MM.1S (cell line): ENCODE data around the gene BRD3OS.

Experiments used
- DNase-seq: peaks from one replicate; pipeline ENCODE4 v3.0.0-alpha.2; 2015
- H2AFZ ChIP-seq: fragments of 300-600 bp; sonication (generic); 2 replicates; pipeline ENCODE4 v1.6.0; 2016; ENCODE audit warnings: antibody characterized with exemption, low read length
- H3F3A ChIP-seq: fragments of 300-600 bp; sonication (generic); 2 replicates; pipeline ENCODE4 v1.6.1; 2016; ENCODE audit warnings: mild to moderate bottlenecking, antibody characterized with exemption, low read length, moderate library complexity, mixed read lengths; ENCODE audit not compliant: insufficient read depth
- H3K27ac ChIP-seq: fragments of 300-600 bp; sonication (generic); 2 replicates; pipeline ENCODE4 v1.5.1; 2016; ENCODE audit warnings: mild to moderate bottlenecking, low read length
- H3K27me3 ChIP-seq: fragments of 300-600 bp; sonication (generic); replicated peaks from 2 replicates; pipeline ENCODE4 v1.6.0; 2016; ENCODE audit warnings: low read length; ENCODE audit not compliant: insufficient read depth
- H3K36me3 ChIP-seq: fragments of 300-600 bp; sonication (generic); replicated peaks from 2 replicates; pipeline ENCODE4 v1.6.1; 2016; ENCODE audit warnings: mild to moderate bottlenecking, low read length, mixed read lengths; ENCODE audit not compliant: insufficient read depth
- H3K4me1 ChIP-seq: fragments of 300-600 bp; sonication (generic); 2 replicates; pipeline ENCODE4 v1.6.1; 2016; ENCODE audit warnings: low read length, mixed read lengths
- H3K4me2 ChIP-seq: fragments of 300-600 bp; sonication (generic); 2 replicates; pipeline ENCODE4 v1.6.0; 2016; ENCODE audit warnings: low read depth, low read length
- H3K4me3 ChIP-seq: fragments of 300-600 bp; sonication (generic); 2 replicates; pipeline ENCODE4 v1.5.1; 2016; ENCODE audit warnings: low read length, mixed read lengths
- H3K79me2 ChIP-seq: fragments of 300-600 bp; sonication (generic); 2 replicates; pipeline ENCODE4 v1.6.1; 2016; ENCODE audit warnings: mixed run types, low read length, mixed read lengths
- H3K9ac ChIP-seq: fragments of 300-600 bp; sonication (generic); 2 replicates; pipeline ENCODE4 v1.6.1; 2016; ENCODE audit warnings: low read length, mixed read lengths
- H3K9me2 ChIP-seq: fragments of 300-600 bp; sonication (generic); replicated peaks from 2 replicates; pipeline ENCODE4 v1.6.1; 2016; ENCODE audit warnings: mild to moderate bottlenecking, low read length, mixed read lengths; ENCODE audit not compliant: insufficient read depth
- H3K9me3 ChIP-seq: fragments of 300-600 bp; sonication (generic); replicated peaks from 2 replicates; pipeline ENCODE4 v1.6.1; 2016; ENCODE audit warnings: mild to moderate bottlenecking, low read length, mixed read lengths; ENCODE audit not compliant: insufficient read depth
- H4K20me1 ChIP-seq: fragments of 300-600 bp; sonication (generic); 2 replicates; pipeline ENCODE4 v1.6.1; 2016; ENCODE audit warnings: mild to moderate bottlenecking, low read length, moderate library complexity, mixed read lengths; ENCODE audit not compliant: insufficient read depth
- CTCF ChIP-seq: fragments of 300-600 bp; sonication (generic); IDR thresholded peaks from 2 replicates; pipeline ENCODE4 v1.5.1; 2016; ENCODE audit warnings: antibody characterized with exemption, low read length, mixed read lengths
- EZH2 ChIP-seq: fragments of 300-600 bp; sonication (generic); optimal IDR thresholded peaks from 2 replicates; pipeline ENCODE3; 2017; ENCODE audit warnings: low read depth, mild to moderate bottlenecking, antibody characterized with exemption, low read length, mixed read lengths
- EZH2phosphoT487 ChIP-seq: fragments of 300-600 bp; sonication (generic); IDR thresholded peaks from 2 replicates; pipeline ENCODE4 v1.6.1; 2018; ENCODE audit warnings: antibody characterized with exemption, low read length

Gene BRD3OS

GRCh38 chr9:134054891-134055811 lies 29.9 kb downstream of the BRD3OS start:
- Histone ChIP-seq H3K27me3 (no peaks in the 10 kb centered on the region), H3K9ac (no peak overlapping the region), H3K4me3 (no peak overlapping the region), H3K9me3 (no peaks in the 10 kb centered on the region), H3K27ac (no peak overlapping the region), H3K9me2 (no peaks in the 10 kb centered on the region), H3K36me3 (no peaks in the 10 kb centered on the region), H3F3A (no peaks in the 10 kb centered on the region), H2AFZ (no peak overlapping the region), H3K4me2 (no peak overlapping the region), H3K79me2 (peaks cover 8% of the 10 kb centered on the region; the same call in 1 of the 2 replicates), H3K4me1 (peaks cover 10% of the 10 kb centered on the region), H4K20me1 (no peaks in the 10 kb centered on the region)
- TF ChIP-seq EZH2, result no peak
- no peak for TF ChIP-seq CTCF
- no peak for TF ChIP-seq EZH2phosphoT487
- no peak for DNase-seq

DNA sequence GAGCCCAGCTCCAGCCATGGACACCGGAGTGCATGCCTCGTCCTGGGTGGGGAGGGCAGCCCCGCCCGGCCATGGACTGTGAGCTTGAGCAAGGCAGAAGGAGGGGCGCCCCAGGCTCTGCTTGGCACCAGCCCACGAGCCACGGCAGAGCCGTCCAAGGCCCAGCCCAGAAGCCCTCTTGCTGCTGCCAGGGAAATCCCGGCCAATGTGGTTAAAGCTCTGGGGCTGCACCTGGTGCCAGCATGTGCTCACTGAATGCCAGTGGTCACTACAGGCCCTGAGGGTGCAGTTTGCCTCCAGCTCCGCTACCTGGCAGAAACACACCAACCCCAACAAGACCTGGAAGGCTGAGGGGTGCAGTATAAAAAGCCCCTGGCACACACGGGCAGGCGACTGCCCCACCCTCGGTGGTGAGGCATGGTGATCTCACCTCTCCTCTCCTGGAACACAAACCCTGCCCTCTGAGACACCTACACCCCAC lies 30.7 kb downstream of the BRD3OS start:
- Histone ChIP-seq H3K79me2 (peaks cover 13% of the 10 kb centered on the region), H3K9me3 (no peaks in the 10 kb centered on the region), H4K20me1 (peaks cover 5% of the 10 kb centered on the region; the same call in 1 of the 2 replicates), H3K27me3 (no peaks in the 10 kb centered on the region), H3K9ac (no peak overlapping the region), H3F3A (no peaks in the 10 kb centered on the region), H3K27ac (no peak overlapping the region), H3K4me1 (peaks cover 19% of the 10 kb centered on the region), H3K36me3 (no peaks in the 10 kb centered on the region), H3K4me2 (no peak overlapping the region), H3K9me2 (no peaks in the 10 kb centered on the region), H3K4me3 (no peak overlapping the region), H2AFZ (no peak overlapping the region)
- TF ChIP-seq CTCF, result no peak
- TF ChIP-seq EZH2phosphoT487, result no peak
- TF ChIP-seq EZH2, result no peak
- no peak for DNase-seq

GRCh38 chr9:134056483-134057306 lies 31.4 kb downstream of the BRD3OS start:
- Histone ChIP-seq H3K79me2 (peaks cover 15% of the 10 kb centered on the region), H3K4me2 (no peak overlapping the region), H3K9ac (no peak overlapping the region), H2AFZ (no peak overlapping the region), H3K9me2 (no peaks in the 10 kb centered on the region), H4K20me1 (peaks cover 5% of the 10 kb centered on the region; the same call in 1 of the 2 replicates), H3K4me1 (peaks cover 21% of the 10 kb centered on the region), H3K9me3 (no peaks in the 10 kb centered on the region), H3K27ac (no peak overlapping the region), H3K27me3 (no peaks in the 10 kb centered on the region), H3K4me3 (no peak overlapping the region), H3F3A (no peaks in the 10 kb centered on the region), H3K36me3 (no peaks in the 10 kb centered on the region)
- TF ChIP-seq EZH2 (no peak), CTCF (no peak), EZH2phosphoT487 (no peak)
- DNase-seq, result no peak
